NB4 (cell line): ENCODE results near the gene HAPLN2.
A peak's percentile ranks its signal among the peaks of the same experiment; 100 is the strongest.

Source experiments
- DNase-seq: peaks from one replicate; pipeline ENCODE4 v3.0.0; 2010; ENCODE audit warnings: low read depth
- H3K4me3 ChIP-seq: one replicate; pipeline ENCODE4 v1.5.1; 2011; ENCODE audit warnings: mild to moderate bottlenecking, low read depth, low read length, moderate library complexity
- MYC ChIP-seq: IDR thresholded peaks from 2 replicates; pipeline ENCODE4 v1.6.1; 2011; ENCODE audit warnings: low read depth, low read length
- POLR2A ChIP-seq: IDR thresholded peaks from 2 replicates; pipeline ENCODE4 v1.6.1; 2011; ENCODE audit warnings: mild to moderate bottlenecking; ENCODE audit not compliant: insufficient read length; ENCODE audit errors: extremely low read depth
- TF ChIP-seq, protein P1 (sequence below): IDR thresholded peaks from 2 replicates; pipeline ENCODE4 v1.6.1; 2011; ENCODE audit warnings: low read depth, low read length
- TF ChIP-seq, protein P2 (sequence below): IDR thresholded peaks from one replicate; pipeline ENCODE4 v1.5.1; 2012; ENCODE audit warnings: low read depth, low read length

Gene HAPLN2

DNA sequence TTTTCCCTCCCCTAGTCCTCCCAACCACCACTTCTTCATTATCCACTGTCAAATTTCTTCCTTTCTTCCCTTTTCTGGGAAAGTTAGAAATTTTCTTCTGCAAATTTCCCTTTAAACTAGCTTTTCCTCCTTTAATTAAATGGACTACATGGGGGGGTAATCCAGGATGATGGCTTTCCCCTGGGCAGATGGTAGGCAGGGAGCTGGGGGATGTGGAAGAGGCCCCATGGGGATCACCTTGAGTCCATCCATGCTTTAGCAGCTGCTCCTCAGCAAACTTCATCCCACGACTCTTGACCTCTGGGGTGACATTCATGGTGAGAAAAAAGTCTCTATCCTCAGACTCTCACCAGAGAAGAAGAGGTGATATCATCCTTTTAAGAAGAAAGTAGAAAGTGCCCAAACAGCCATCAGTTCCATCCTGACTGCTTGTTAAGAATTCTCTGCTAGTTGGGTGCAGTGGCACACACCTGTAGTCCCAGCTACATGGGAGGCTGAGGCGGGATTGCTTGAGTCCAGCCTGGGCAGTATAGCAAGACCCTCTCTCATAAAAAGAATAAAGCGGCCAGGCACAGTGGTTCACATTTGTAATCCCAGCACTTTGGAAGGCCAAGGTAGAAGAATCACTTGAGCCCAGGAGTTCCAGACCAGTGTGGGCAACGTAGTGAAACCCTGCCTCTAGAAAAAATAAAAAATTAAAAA lies 20.3 kb upstream of the HAPLN2 start:
- H3K4me3 ChIP-seq: no peak overlapping the region
- TF ChIP-seq, protein P1, sequence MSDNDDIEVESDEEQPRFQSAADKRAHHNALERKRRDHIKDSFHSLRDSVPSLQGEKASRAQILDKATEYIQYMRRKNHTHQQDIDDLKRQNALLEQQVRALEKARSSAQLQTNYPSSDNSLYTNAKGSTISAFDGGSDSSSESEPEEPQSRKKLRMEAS: no peak
- TF ChIP-seq, protein P2, sequence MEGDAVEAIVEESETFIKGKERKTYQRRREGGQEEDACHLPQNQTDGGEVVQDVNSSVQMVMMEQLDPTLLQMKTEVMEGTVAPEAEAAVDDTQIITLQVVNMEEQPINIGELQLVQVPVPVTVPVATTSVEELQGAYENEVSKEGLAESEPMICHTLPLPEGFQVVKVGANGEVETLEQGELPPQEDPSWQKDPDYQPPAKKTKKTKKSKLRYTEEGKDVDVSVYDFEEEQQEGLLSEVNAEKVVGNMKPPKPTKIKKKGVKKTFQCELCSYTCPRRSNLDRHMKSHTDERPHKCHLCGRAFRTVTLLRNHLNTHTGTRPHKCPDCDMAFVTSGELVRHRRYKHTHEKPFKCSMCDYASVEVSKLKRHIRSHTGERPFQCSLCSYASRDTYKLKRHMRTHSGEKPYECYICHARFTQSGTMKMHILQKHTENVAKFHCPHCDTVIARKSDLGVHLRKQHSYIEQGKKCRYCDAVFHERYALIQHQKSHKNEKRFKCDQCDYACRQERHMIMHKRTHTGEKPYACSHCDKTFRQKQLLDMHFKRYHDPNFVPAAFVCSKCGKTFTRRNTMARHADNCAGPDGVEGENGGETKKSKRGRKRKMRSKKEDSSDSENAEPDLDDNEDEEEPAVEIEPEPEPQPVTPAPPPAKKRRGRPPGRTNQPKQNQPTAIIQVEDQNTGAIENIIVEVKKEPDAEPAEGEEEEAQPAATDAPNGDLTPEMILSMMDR: no peak
- TF ChIP-seq MYC (no peak), POLR2A (no peak)
- DNase-seq: no peak

DNA sequence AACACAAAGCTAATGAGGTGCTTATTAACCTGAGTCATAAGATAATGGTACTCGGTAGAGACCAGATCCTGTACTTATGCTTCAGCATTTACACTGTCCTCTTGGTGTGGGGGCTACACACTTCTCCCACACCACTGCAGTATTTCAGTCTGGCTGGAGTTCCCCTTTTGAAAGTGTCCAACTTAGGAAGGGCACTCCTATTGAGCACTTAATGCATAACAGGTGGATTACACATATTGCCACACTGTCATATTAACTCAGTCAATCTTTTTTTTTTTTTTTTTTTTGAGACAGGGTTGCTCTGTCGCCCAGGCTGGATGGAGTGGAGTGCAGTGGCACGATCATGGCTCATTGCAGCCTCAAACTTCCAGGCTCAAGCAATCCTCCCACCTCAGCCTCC lies 19.4 kb upstream of the HAPLN2 start:
- peak overlapping the region; percentile 97 for H3K4me3 ChIP-seq
- DNase-seq: peak; percentile 88
- TF ChIP-seq POLR2A (no peak), MYC (peak; percentile 40)
- TF ChIP-seq, protein P2: peak; percentile 32
- TF ChIP-seq, protein P1: no peak

DNA sequence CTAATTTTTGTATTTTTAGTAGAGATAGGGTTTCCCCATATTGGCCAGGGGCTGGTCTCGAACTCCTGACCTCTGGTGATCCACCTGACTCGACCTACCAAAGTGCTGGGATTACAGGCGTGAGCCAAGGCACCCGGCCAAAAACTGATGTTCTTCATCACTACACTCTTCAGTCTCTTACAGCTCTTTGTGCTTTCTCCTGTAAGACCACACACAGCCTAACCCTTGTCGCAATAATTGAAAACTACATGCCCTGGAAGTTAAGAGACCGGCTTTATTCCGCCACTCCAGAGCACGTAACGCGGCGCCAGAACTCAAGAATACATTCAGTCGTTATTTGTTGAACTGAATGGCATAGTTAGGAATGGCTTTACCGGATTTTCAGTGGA lies 18.5 kb upstream of the HAPLN2 start:
- TF ChIP-seq POLR2A (no peak), MYC (no peak)
- TF ChIP-seq, protein P2: no peak
- TF ChIP-seq, protein P1: no peak
- peak; percentile 43 for DNase-seq
- H3K4me3 ChIP-seq: peak overlapping the region; percentile 97

DNA sequence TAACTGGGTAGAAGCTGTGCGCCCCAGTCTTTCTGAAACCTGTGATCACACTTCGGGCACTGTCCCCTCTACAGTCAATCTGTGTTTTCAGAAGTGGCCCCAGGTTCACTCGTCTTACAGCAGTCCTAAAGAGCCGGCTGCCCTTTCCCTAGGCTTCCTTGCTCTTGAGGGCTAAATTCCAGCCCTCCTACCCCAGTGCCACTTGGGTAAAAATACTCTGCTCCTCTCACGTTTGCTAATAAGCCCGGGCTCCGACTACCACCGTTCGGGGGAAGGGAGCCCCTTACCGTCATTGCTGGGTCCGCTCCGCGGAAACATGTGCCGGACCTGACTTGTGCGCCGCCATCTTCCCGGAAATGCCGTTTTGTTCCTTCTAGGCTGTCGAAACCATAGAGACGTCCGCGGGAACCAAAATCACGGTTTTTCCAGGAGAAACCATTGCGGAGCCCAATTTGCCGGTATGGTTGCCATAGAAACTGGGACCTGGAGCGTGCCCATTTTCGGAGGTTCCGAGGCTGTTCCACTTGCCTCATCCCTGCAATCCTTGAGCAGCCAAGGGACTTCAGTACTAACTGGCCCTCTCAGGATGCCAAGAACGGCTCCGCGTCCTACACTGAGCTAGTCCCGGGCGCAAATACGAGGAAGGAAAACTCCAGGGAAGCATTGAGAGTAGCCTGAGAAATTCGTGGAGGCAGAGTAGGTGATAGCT lies 17.9 kb upstream of the HAPLN2 start, which contains the start of gene GPATCH4:
Gene GPATCH4 (minus strand): TSS at position 358 of the 709 bp plus-strand sequence.
- H3K4me3 ChIP-seq: peak within 1 kb of the TSS; percentile 97
- peak; percentile 84 for DNase-seq
- TF ChIP-seq, protein P2: no peak
- TF ChIP-seq POLR2A (peak; percentile 65), MYC (peak; percentile 98)
- TF ChIP-seq, protein P1: peak; percentile 97

DNA sequence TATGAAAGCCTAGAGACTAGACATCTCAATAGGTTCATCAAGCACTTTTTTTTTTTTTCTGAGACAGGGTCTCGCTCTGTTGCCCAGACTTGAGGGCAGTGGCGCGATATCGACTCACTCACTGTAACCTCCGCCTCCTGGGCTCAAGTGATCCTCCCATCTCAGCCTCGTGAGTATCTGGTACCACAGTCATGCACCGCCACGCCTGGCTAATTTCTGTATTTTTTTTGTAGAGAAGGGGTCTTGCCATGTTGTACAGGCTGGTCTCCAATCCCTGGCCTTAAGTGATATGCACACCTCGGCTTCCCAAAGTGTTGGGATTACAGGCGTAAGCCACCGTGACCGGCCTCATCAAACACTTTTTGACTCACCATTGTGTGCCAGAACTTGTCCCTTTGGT lies 17.3 kb upstream of the HAPLN2 start:
- TF ChIP-seq POLR2A: no peak
- TF ChIP-seq MYC: no peak
- TF ChIP-seq, protein P1: no peak
- TF ChIP-seq, protein P2: no peak
- peak overlapping the region; percentile 97 for H3K4me3 ChIP-seq
- DNase-seq: no peak
